ENCODE data around the gene TOP2A.
A peak's percentile ranks its signal among the peaks of the same experiment; 100 is the strongest.

The TOP2A gene

DNA sequence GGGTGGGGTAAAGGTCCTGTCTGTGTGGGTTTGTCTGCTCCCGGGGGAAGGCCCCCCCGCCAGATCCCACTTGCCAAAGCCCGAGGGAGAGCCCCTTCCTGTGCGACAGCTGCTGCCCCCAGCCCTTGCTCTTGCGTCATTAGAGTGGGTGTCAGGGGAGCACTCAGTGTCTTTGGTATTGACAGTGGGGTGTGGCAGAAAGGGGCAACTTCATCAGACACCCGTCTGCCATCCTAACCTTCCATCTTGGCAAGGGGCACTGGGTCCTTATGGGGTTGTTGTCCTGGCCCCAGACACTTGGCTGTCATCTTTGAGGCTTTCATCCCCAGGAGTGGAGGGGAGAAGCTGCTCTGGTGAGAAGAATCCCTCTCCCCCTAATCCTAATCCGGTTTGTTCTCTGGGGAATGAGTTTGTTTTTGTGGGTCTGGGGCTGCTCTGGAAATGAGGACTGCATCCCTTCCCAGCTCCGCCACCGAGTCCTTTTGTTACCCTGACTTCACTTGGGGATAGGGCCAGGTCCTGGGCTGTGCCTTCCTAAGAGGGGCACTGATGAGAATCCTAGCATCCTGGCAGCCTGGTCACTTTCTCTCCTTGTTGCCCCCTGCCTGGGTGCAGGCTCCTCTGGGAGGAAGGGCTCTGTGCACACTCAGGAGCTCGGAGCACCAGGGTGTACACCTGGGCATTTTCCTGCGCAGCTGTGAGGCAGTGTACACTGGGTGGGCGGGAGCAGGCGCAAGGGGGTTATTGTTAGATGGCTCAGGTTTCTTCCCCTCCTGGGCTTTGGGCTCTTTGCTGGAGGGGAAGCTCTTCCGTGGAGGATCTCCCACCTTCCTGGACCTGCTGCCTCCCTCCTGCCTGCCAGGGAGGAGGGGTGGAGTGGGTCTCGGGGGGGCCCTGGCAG lies 74.2 kb downstream of the TOP2A start:
- peak; percentile 17 for DNase-seq

DNA sequence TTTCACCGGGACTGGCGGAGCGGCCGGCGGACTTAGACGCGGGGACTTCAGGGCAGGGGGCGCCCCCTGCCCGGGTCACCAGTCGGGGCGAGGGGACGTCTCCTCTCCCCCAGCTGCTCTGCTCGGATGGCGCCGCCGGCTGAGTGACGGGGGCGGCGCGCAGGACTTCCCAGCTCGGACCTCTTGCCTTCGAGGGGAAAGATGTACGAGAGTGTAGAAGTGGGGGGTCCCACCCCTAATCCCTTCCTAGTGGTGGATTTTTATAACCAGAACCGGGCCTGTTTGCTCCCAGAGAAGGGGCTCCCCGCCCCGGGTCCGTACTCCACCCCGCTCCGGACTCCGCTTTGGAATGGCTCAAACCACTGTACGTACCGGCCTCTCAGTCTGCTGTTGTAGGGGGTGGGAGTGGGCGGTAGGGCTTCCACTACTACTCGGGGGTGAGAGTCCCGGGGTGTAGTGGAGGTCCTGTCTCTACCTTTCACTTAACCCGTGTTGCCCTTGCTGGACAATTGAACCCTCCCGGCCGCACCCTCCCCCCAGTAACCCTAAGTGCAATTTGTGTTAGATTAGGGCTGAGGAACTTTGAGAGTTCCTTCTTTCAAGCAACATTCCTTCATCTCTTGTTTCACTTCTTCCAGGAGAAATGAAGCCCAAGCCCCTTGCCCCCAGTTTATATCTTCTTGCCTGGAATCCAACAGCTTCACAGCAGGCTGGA lies 75.0 kb downstream of the TOP2A start:
- DNase-seq = peak; percentile 10

DNA sequence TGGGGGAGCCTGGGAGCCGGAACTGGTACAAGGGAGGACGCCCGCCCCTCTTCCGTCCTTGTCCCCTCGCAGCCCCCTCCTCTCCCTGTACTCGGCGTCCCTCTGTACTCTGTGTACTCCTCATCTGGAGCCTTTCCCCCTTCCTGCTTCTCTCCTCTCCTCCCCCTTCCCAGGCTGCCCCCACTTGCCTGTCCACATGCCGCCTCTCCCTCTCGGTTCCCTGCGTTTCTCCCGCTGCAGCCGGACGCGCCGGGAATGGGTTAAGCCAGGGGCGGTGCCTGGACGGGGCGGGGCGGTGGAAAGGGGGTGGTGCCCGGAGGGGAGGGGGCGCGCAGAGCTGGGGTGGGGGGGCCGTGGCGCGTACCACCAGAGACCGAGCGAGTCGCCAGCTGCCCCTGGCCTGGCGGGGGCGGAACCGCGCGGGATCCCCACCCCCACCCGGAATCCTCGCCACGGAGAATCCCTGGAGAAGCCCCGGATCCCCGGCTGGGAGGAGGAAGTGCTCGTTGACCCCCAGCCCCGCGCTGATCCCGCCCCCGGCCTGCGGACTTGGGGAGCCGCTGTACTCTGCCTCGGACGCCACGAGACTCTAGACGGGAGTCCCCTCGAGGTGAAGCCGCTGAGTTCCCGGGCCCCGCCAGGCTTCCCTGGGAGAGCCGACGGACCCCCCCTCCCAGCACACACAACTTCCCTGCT lies 75.7 kb downstream of the TOP2A start:
- peak; percentile 50 for DNase-seq

DNA sequence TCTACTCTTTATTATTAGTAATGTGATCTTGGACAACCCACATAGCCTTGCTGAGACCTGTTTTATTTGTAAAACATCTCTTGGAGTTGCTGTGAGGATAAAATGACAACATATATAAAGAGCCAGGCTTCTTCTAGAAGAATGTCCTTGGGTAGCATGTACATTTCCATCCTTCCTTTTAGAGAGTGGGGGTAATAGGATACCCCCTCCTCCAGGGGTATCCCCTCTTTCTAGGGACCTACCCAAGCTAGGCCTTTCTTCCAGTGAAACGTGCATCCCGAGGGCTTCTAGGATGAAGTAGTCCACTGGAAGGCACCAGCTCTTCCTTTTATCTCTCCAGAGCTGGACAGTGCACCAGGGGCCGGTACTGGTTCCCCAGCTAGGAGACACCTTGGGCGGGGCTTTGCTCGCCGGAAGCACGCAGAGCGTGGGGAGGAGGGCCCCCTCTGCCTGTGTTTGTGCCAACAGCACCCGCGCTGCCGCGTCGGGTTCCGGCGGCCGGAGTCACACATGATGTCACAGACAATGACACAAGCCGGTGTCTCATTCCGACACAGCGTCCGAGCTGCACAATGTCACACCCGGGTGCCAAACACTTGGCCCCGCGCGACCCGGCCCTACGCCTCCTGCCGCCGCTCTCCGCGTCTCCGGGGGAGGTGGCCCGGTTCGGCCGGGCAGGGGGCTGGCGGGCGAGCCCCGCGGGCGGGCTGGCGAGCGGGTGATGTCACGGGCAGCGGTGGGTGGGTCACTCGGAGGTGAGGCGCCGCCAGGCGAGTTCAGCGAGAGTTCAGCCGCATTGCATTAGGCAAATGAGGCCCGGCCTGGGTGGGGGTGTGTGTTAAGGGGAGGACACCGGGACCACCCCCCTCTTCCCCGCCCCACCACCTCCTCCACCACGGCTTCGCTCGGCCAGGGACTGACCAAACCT lies 76.6 kb downstream of the TOP2A start:
- peak; percentile 94 for DNase-seq

DNA sequence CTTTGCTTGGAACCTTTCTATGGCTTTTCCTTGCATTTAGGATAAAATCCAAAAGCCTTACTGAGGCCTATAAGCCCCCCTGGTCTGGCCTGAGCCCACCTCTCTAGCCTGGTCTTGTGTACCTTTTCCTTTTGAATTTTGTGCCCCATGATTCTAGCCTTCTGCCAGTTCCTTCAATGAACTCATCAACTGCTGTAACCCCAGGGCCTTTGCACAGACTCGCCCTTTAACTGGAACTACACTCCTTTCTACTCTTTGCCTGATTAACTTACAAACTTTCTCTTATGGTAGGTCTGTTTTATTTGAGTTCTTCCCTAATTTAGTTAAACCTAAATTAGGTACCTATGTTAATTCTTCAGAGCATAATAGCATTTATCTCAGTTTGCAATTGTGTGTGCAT lies 77.4 kb downstream of the TOP2A start:
- DNase-seq = no peak

DNA sequence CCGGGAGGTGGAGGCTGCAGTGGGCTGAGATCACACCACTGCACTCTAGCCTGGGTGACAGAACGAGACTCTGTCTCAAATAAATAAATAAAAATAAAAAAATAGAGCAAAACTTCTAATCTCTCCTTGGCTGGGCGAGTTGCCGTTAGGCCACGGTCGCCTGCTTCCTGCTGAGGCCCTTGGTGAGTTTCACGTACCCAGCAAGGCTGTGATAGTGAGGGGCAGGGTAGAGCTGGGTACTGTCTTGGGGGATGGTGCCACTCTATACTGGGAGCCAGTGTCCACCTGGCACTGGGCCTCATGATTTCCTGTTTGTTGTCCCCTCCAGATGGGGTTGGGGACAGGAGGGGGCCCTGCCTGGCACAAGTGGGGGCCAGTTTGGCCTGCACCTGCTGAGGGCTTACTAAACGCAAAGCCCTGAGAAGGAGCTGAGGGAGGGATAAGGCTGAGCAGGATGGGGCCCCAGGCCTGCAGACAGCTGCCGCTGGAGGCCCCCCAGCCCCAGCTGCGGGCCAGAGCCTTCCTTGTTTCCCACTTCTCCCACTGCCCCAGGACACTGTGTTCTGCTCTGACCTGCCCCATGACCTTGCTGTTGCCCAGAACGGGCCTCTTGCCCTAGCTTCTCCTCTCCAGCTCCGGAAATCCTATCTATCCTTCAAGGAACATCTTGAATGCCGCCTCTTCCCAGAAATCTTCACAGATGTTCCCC lies 78.6 kb downstream of the TOP2A start:
- DNase-seq = no peak

Data from CD4-positive, alpha-beta T cell treated with Interleukin-17A for 1 hour (primary cell).